Raji (cell line): ENCODE results near the gene IL12RB1.

Source experiments
- POLR2A ChIP-seq: IDR thresholded peaks from 2 replicates; pipeline ENCODE4 v1.6.1; 2011; ENCODE audit warnings: low read depth, low read length, control low read depth; ENCODE audit not compliant: insufficient read depth

Gene IL12RB1

GRCh38 chr19:18119013-18119716, 32.4 kb upstream of the IL12RB1 start:
- TF ChIP-seq POLR2A = no peak

DNA sequence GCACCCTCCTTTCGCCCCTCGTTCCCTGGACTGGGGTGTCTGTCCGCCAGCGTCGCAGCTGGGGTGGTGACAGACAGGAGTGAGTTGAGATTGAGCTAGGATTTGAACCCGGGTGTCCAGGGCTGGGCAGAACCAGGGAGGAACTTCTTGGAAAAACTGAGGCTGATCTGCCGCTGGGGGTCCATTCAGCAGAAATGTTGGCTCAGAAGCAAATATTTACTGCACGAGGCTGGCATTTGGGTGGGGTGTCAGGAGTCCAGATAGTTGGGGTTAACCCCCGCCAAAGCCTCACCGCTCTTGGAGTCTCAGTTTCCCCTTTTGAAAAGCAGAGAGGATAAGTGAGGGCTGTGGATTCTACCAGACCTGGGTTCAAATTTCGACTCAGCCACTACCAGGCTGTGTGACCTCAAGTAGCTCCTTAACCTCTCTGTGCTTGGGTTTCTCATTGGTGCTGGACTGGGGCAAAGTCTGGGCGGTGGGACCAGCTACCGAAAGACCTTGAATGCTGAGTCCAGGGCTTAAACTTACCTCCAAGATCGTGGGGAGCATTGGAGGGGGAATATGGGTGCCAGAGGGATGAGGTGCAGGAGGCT, 31.8 kb upstream of the IL12RB1 start:
- TF ChIP-seq POLR2A = no peak

DNA sequence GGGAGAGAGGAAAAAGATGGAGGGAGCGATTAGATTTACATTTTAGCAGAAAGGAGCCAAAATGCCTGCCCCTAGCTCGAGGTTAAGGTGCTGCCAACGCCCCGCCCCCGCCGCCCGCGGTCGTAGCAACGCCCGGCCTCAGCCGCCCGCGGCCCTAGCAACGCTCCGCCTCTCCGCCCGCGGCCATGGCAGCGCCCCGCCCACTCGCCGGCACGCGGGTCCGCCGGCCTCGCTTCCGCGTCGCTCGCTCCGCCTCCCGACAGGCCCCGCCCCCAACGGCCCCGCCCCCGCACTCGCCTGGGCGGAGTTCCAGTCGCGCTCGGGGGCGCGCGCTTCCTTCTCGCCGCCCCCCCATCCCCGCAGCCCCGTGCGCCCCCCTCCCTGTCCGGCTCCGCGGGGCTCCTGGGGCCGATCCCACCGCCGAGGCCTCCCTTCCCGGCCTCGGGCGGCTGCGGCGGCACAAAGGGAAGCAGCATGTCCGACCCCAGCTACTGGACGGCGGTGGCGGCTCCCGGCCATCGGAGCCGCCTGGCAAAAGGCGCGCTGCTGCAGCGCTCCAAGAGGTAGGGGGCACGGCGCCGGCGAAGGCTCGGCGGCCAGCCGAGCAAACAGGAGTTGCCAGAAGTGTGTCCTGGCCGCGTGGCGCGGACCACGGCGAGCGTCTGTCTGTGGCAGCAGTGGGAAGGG, 31.1 kb upstream of the IL12RB1 start:
- no peak; the same call in 1 of the 2 replicates for TF ChIP-seq POLR2A

DNA sequence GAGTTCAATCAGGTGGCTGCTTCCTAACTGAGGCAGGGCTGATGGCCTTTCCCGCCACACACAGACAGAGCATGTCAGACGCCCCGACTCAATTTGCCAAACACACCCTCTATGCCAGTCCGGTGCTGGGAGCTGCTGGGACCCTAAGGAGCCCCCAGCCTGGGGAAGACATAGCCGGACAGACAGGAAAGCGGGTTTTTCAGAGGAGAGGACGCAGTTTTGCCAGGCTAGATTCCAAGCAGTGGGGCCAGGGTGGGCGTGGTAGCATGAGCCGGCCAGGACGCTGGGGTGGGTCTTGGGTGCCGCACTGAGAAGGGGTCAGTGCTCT, 30.6 kb upstream of the IL12RB1 start:
- TF ChIP-seq POLR2A = no peak

GRCh38 chr19:18114483-18114882, 27.7 kb upstream of the IL12RB1 start:
- TF ChIP-seq POLR2A = no peak

- TF ChIP-seq POLR2A = no peak
These were observed 27.1 kb upstream of the IL12RB1 start for GRCh38 chr19:18113827-18114226.

- no peak for TF ChIP-seq POLR2A
These were observed 26.3 kb upstream of the IL12RB1 start for GRCh38 chr19:18112989-18113478.

- no peak for TF ChIP-seq POLR2A
These were observed 24.0 kb upstream of the IL12RB1 start for GRCh38 chr19:18110609-18111232.

- peak; percentile 59 for TF ChIP-seq POLR2A
These were observed 23.2 kb upstream of the IL12RB1 start for GRCh38 chr19:18109733-18110608.

DNA sequence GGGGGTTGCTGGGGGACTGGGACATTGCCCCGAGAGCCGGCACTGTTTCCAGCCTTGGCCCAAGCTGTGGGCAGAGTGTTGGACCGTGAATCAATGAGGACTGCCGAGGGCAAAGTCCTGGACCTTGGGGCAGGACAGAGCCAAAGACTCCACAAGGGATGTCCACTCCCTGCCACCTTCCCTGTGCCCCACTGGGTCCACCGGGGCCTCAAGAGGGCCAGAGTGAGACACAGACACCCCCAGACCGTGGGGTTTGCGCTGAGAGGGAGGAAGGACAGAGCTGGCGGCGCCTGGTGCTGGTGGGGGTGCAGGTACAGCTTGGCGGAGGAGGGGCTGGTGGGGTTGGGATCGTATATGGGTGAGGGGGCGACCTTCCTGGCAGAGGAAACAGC, 22.6 kb upstream of the IL12RB1 start:
- no peak for TF ChIP-seq POLR2A

GRCh38 chr19:18108897-18109296, 22.2 kb upstream of the IL12RB1 start:
- no peak for TF ChIP-seq POLR2A

GRCh38 chr19:18107235-18107634, 20.5 kb upstream of the IL12RB1 start:
- TF ChIP-seq POLR2A = no peak

DNA sequence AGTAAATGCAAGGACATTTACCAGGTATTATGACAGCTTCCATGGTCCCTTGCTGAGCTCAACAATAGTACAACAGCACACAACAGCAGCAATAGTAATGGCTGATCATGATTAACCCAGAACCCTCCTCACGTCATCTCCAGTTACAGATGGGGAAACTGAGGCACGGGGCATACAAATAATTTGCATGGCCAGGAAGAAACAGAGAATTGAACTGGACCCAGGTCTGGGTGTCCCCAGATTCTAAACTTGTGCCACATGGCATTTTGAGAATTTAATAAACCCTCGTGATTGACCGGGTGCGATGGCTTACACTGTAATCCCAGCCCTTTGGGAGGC, 18.0 kb upstream of the IL12RB1 start:
- no peak for TF ChIP-seq POLR2A

- TF ChIP-seq POLR2A = no peak
These were observed 16.3 kb upstream of the IL12RB1 start for GRCh38 chr19:18102916-18103542.

DNA sequence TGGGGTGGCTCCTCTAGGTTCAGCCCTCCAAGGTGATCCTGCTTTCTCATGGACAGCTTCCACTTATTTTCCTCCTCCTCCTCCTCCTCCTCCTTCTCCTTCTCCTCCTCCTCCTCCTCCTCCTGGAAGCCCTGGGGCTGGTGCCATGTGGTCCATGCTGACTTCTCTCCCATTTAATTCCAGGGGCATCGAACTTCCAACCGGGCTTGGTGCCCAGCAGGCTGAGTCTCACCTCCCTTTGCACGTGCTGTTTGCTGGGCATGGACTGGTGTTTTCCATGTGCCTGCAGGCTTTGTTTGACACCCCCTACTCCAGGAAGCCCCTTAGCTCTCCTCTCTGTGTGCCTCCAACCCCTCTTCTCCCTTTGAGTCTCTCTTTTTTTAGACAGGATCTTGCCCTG, 14.5 kb upstream of the IL12RB1 start:
- no peak for TF ChIP-seq POLR2A

- no peak for TF ChIP-seq POLR2A
These were observed 14.0 kb upstream of the IL12RB1 start for GRCh38 chr19:18100710-18101109.
